Daoy (cell line): ENCODE results near the gene HYAL3. TPM values are rescaled to one million over a fixed set of nuclear protein-coding genes. Genes with fewer than 3 reads are reported as not detected.
A peak's percentile ranks its signal among the peaks of the same experiment; 100 is the strongest.
"Not testable (repeated sequence)": the region's sequence is repeated elsewhere in the genome, so short reads cannot be mapped to it uniquely, and the experiment has no call there.

ENCODE experiments used
- DNase-seq: peaks from one replicate; pipeline ENCODE4 v3.0.0-alpha.2; 2015; ENCODE audit warnings: low read depth
- total RNA-seq: library from RNA; depleted of rRNA; stranded (reverse); fragments of >200 nt; shearing (Covaris generic); gene quantifications from 2 replicates; pipeline ENCODE4 v1.2.3, GENCODE V29; 2014

HYAL3 gene
- total RNA-seq, 1 experiment from 2014 or later: 3.7 TPM

DNA sequence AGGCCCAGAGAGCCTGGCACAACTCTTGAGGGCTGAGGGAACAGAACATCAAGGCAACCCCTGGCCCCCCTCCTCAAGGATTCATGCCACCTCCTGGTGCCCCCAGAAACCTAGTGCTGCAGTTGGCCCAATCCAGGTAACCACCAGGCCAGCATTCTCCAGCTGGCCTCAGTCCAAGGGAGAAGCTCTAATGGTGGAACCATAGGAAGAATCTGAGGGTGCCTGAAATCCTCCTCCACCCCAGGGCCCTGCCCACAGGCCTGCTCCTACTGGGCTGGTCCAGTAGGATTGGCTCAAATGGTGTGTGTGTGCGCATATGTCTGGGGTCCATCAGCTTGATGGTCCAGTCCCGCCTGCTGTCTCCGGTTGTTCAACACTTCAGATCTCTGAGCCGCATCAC is 15.6 kb upstream of the HYAL3 start:
- no peak for DNase-seq

DNA sequence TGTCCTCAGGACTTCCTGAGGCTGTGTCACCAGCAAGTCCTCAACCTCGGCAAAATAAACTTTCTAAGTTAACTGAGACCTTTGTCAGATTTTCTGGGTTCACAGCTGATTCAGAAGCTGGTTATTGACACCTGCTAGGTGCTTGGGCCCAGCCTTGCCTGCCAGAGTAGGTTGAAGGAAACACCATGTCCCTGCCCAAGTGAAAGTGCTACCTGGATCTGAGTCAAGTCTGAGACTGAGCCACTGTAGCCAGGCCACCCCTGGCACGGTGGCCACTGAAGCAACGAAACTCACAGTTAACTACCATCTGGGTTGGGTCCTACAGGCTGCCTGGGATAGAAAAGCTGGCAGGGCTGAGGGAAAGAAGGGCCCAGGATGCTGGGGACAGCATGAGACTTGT is 15.1 kb upstream of the HYAL3 start:
- DNase-seq: no peak

DNA sequence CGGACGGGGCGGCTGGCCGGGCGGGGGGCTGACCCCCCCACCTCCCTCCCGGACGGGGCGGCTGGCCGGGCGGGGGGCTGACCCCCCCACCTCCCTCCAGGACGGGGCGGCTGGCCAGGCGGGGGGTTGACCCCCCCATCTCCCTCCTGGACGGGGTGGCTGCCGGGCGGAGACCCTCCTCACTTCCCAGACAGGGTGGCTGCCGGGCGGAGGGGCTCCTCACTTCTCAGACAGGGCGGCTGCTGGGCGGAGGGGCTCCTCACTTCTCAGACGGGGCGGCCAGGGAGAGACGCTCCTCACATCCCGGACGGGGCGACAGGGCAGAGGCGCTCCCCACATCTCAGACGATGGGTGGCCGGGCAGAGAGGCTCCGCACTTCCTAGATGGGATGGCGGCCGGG is 12.8 kb upstream of the HYAL3 start:
- not testable (repeated sequence) for DNase-seq

DNA sequence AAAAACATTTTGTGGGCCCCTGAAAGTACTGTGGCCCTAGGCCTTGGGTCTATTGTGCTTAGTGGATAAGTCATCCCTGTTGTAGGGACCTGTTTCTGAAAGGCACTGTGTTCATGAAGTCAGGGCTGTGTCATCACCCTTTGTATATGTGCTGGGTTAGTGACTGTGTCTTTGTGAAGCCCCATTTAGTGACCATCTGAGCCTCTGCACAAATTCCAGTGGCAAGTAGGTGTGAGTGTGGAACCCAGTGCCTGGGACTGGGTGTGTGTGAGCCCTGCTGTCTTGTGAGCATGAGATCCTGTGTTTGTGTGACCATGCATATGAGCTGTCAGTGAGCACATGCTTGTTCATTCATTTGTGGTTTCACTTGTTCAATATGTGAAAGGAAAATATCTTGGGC is 5.4 kb upstream of the HYAL3 start:
- no peak for DNase-seq

DNA sequence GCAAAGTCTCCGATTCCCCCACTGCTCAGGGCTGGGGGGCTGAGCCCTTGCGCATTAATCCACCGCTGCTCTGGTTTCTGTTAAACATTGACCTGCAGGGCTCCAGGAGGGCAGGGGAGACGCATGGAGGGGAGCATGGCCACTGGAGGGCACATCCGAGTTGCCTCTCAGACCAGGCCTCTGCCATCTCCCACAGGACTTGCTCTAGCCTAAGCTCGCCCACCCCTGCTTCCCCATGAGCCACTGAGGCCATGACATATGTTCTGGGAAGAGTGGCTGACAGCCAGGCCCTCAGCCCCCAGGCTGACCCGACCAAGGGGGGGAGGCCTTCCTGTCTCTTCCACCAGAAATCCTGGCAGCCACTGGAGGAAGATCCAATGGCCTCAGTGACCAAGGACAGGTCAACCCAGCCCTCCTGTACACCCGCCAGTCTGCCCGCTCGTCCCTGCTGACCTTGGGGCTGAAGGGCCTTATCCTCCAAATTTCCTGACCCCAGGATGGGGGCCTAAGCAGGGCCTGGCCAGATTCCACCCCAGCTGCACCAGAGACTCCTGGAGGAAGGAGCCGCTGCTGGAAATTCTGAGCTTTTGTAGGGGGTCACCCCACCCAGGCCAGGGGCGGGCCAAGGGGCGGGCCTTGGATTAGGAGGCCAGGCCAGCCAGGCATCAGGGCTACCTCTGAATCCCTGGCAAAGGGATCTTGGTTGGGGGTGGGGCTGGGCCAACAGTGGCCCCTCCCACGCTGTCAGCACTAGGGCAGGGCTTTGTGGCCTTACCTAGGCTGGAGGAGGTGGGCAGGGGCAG is 4.0 kb upstream of the HYAL3 start, which contains the start of gene HYAL1:
Gene HYAL1, minus strand, starts transcription at position 562 of the 803 bp plus-strand sequence. CDS start 618 bp downstream, outside the sequence.
- DNase-seq: no peak

DNA sequence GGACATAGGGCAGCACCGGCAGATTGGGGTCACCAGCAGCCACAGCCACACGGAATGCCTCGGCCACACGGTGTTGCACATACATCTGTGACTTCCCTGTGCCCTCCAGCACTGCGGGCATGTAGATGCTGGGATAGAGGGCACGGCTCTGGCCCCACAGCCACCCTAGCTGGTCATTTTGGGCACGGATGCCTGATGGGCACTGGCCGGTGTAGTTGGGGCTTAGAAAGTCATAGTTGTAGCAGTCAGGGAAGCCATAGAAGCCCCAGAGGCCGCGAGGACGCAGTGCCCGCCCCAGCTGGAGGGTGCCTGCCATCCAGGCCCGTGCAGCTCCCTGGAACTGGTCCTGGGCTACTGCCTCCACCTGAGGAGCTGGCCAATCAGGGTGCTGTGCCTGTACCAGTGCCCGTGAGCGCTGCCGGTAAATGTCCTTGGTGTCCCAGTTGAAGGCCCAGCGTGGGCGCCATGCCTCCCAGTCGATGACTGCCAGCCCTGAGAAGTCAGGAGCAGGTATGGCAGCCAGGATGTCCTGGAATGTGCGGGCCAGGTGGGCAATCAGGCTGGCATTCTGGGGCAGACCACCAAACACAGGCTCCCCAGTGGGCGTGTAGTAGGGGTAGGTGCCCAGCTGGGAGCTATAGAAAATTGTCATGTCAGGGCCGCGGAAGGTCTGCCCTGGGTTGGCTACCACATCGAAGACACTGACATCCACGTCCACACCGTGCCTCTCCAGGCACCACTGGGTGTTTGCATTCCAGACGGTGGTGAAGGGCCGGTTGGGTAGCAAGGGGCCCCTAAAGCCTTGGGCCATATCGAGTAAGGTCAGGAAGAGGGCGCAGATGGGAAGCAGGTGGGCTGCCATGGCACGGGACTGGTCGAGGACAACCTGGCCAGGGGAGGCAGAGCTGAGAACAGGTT is 3.1 kb upstream of the HYAL3 start:
- DNase-seq: no peak

DNA sequence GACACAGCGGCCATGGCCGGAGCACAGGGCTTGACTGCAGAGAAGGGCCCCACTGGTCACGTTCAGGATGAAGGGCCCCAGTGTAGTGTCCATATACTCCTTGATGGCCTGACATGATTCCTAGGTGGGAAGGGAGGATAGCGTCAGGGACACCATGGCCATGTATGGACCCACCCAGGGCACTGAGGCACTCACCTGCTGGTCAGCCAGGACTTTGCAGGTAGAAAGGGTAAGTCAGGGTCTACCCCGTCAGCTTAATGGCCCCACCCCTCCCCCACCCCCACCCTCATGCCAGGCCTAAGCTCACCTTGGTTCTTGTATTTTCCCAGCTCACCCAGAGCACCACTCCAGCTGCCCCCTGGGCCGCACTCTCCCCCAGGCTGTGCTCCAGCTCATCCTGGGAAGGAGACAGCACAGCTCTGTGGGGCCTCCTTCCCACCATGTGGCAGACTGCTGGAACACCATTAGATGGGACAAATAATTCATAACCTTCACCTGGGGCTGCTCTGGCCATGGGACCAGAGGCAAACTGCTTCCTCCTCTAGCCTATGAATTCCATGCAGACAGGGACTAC is 1.6 kb upstream of the HYAL3 start:
- DNase-seq: no peak

DNA sequence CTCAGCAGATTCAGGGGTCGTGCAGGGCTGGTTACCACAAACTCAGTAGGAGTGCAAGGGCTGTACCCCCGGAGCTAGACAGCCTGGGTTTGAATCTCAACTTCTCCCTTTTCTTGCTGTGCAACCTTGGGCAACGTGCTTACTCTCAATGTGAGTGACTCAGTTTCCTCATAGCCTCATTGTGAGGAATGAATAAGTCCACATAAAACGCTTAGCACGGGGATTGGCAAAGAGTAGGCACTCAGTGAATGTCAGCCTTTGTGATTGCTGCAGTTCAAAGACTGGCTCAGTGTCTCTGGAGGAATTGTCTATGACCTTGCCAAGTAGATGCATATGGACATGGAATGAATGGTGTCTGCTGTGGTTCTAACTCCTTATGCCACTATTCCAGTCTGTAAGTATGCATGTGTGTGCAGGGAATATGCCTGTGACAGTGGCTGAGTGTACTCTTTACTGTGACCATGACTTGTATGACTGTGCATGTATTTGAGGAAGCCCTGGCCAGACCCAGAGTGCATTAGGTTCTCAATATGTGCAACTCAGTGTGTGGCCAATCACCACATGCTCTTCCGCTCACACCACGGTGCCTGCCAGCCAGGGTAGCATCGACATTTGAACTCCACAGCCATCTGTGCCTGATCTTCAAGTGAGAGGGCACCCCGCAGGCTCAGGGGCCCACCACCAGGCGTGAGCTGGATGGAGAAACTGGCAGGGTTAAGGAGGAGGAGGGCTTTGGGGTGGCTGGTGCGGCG is 900 bp upstream of the HYAL3 start:
- DNase-seq: no peak

DNA sequence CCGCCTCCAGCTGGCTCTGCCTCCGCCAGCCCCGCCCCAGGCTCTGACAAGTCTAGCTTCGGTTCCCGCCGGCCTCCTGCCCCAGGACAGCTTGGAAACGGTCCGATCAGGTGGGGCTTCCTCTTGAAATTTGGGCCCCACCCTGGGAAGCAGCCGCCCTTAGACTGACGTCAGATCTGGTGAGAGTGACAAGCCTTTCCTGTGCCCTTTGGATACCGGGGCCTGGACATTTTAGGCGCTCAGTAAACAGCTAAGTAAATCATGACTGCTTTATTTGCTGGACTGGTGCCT is 378 bp upstream of the HYAL3 start:
- DNase-seq: no peak

DNA sequence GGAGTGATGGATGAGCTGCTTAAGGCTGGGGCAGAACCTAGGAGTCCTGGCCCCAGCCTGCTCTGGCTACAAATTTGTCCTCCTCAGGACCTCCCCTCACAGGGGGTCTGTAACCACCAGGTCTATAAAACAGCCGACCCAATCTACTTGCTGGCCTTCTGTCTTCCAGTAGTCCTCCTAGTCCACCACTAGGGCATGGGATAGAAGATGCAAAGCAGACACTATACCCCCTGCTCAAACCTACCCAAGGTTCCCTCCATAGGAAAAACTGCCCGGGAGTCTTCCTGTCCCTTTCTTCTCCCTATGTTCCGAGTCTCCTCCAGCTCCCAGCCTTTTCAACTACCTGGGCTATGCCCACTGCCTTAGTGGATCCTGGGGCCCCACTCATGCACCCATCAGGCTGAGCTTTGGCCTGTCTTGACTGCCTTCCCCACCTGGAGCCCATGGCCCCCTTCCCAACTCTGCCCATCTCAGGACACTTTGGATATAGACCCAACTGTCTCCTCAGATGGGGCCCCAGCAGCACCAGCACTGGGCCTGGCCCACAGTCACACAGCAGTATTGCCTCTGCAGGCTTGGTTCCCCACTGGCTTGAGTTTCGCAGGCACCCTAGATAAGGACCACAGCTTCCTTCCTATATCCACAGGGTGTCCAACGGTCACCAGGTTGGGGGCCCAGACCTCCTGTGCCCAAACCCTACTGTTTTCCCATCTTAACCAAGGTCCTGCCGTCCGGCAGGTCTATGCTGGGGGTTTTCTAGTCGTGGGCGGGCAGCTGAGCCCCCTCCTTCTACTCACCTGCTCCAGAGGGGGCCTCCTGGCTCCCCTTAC is 1.1 kb downstream of the HYAL3 start:
- no peak for DNase-seq

DNA sequence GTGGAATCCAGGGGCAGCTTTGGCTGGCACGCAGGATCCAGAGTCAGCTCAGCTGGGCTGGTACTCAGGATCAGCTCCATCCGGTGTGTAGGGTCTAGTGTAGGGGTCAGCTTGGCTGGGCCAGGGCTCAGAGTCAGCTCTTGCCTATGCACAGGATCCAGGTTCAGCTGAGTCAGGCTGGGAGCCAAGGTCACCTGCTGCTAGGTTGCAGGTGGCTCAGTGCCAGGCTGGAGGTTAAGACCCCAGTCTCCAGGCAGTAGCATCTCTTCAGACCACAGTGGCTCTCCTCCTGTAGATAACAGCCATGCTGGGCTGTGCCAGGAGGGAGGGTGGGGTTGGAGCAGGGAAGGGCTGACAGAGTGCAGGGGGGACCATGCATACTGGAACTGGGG is 1.8 kb downstream of the HYAL3 start:
- DNase-seq: no peak

DNA sequence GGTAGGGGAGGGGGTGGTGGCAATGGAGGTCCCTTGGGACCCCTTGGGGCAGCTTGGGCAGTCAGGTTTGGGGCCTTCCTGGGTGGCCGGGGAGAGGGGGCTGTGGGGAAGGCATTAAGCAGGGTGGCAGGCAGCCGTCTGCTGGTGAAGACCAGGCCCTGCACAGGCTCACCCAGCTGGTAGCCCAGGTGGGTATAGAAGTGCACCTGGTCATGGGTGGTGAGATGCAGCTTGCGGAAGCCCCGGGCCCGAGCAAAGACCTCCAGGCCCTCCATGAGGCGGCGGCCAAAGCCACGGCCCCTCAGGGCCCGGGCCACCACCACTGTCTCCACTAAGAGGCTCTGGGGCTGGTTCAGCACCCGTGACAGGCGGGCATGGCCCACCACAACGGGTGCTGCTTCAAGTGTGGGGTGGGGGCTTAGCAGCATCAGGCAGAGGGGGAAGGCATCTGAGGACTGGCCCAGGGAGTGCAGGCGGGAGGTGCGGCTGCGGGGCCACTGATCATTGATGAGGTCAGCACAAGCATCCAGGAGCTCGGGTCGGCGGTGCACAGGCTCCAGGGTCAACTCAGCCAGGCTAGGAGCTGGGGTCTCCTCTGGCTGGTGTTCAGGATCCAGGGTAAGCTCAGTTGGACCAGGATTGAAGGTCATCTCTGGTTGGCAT is 2.4 kb downstream of the HYAL3 start:
- DNase-seq: no peak

DNA sequence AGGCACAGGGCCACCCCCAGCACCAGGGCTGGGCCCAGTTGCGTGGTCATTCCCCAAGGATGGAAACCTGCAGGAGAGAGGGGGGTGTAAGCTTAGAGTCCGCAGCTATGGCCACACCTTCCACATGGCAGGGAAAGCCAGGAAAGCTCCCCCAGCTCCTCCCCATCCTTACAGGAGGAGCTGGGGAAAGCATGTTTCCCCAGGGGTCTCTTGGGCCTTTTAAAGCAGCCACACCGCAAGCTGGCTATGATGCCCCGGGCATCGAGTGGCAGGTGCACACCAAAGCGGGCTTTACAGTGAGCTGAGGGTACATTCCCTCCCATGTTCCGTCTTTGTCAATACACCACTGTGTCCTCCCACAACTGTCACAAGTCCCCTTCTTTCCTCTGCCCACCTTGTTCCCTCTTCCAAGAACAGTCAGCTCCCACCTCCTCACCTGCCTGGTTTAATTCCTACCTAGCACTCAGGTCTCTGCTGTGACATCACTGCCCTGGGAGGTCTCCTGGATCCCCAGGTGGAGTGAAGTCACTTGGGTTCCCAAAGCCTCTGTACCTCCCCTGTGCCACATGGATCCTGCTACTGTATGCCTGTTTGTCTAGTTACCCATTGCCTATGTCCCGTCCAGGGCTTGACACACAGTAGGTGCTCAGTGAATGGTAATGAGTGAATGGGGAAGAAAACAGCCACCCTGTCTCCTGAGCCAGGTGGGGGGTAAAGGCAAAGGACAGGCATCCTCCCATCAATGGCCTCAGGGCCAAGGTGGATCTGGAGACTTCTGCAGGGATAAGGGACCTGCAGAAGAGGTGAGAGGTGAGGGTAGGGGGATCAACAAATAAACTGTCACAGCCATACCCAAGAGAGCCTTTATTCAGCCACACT is 3.4 kb downstream of the HYAL3 start:
- DNase-seq: no peak

DNA sequence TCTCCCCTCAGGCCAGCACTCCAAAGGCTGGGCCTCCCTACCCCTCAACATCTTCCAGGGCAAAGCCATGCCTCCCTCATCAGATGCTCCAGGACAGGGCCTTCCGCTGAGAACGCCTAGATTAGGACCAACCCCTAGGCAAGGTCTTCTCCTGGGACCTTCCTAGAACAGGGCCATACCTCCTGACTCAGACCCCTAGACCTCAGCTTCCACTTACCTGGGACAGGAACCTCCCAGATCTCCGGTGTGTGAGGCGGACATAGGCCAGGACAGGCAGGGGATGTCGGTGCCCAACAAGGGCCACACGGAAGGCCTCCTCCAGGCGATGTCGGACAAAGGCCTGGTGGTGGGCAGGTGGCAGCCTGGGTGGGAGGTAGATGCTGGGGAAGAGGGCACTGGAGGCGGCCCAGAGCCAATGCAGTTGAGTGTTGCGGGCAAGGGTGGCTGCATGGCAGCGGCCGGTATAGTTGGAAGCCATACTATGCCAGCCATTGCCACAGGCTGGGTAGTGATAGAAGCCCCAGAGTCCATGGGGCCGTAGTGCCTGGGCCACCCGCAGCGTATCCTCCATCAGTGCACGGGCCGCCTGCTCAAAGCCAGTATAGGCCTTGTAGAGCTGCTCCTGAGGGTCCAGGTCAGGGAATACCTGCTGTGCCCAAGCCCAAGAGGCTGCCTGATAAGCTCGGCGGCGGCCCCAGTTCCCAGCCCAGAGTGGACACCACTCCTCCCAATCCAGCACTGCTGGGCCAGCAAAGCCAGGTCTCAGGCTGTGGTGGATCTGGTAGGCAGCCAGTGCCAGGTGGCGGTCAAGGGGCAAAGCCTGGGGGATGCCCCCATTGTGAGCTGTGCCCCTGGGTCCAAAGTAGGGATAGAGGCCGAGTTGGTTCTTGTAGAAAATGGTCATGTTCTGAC is 4.5 kb downstream of the HYAL3 start:
- DNase-seq: no peak

DNA sequence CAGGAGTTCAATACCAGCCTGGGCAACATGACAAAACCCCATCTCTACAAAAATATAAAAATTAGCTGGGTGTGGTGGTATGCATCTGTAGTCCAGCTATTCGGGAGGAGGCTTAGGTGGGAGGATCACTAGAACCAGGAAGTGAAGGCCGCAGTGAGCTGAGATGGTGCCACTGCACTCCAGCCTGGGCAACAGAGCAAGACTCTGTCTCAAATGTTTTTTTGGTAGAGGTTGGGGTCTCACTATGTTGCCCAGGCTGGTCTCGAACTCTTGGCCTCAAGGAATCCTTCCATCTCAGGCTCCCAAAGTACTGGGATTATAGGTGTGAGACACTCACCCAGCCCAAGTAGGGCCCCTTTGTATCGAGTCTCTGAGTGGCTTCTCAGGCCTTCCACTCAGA is 5.1 kb downstream of the HYAL3 start:
- no peak for DNase-seq

DNA sequence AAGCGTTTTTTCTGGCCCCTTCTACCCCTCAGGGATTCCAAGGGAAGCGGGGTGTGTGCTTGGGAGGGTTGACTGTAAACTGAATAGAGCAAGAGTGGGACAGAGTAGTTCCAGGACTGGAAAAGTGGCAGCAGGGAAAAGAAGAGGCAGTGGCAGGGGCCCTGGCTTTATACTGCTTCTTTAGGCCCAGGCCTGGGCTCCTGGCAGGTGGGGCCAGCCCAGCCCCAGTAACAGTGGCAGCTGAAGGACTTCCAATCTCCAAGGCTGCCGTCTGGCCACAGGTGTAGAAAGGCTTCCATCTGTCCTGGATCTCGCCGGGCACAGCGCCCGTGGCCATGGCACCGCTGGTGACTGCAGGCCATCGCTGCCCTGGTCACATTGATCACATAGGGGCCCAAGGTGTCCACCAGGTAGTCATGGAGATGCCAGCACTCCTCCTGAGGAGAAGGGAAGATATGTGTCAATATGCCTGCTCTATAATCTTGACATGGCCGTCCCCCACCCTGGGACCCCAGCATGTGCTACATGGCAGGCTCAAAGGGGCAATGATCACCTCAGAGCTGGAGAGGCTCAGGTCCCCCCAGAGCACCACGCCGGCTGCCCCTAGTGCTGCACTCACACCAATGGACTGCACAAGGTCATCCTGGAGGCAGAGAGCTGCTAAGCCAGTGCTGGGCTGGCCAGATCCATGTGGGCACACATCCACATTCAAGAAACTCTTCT is 6.0 kb downstream of the HYAL3 start:
- no peak for DNase-seq

DNA sequence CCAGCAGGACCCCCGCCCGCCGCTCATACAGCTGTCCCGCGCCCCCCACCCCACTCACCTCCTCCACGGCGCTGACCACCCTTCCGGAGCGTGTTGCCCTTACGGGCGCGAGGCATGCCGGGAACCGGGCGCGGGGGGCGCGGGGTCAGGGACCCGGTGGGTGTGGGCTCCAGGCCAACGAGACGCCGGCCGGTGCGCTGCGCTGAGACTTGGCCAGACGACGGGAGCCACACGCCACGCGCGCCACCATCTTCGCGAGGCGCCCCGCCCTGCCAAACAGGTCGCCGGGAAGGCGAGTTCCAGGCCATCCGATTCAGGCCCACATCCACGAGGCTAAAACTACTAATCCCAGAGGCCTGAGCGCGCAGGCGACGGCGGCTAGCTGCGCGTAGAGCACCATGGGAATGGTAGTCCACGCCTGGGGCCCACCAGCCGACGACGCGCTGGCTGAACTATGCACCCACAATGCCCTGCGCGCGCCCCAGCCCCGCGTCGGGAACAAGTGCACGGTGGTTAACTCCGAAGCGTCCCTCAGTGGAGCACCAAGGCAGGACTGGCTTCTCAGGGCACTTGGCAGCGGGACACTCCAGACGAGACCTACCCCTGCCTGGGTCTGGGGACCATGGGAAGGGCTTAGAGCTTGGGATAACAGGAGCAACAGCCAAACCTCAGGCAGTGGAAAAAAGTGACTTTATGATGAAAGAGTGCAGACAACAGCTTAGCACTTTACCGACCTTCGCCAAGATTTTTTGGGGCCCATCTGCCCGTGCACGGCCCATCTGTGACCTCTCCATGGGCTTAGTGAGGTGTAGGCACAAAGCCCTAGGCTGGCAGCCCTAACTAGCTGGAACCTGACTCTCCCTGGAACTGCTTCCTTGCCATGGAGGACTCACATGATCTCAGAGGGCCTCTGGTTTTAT is 6.8 kb downstream of the HYAL3 start, which contains the start of gene IFRD2:
Gene IFRD2, minus strand, starts transcription at position 271 of the 920 bp plus-strand sequence. Its CDS starts 155 bp downstream, at position 116.
- DNase-seq: peak; percentile 97
